Measurements from ENCODE around the gene NEO1. TPM values are rescaled to one million over a fixed set of nuclear protein-coding genes. Genes with fewer than 3 reads are reported as not detected.
A peak's percentile ranks its signal among the peaks of the same experiment; 100 is the strongest.

NEO1 gene
- total and polyA plus RNA-seq, 9 of the 15 experiments (the other 6 are each of a cell fraction or from before 2014, with no cell fraction given): 0.08 to 1.7 (median 0.48) TPM

DNA sequence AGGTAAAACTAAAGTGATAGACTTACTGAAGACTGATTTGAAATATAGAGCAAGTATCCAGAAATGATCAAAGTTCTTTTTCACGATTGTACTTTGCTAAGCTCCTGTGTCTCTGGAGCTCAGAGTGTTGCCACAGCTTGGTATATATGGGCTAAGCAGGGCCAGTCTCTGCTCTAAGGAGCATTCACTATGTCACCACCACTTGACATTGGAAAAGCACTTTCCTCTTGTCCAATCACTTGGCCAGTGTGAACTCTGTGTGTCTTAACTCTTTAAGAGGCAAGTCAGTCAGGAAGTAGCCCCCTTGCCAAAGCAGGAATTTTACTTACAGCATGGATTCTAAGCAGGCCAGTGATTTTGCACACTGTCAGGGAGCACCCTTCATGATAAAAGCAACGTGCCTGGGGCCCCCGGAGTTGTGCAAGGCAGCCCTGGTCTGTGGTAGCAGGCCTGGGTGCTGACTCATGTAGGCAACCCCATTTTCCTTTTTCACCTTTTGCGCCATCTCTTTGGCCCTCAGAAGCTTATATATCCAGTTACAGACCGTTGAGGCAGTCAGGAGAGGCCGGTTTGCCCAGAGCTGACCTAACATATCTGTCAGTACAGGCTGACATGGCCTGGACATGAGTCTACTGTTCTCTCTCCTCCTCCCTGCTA lies 243.5 kb downstream of the NEO1 start:
- H3K9me3 ChIP-seq (replicated peaks; ENCODE audit: control insufficient read depth, insufficient read depth, low read depth, low read length): no peaks in the 10 kb centered on the region
- no peak overlapping the region for H3K9ac ChIP-seq (ENCODE audit: insufficient read depth in 1 of 2, low read depth in 2 of 2, low read length in 2 of 2)
- no TSS peak for BruUV-seq (replicated peaks)
- WGBS (ENCODE audit: insufficient coverage, low coverage, missing lambda C conversion rate): 6% methylated on average over 6 of the region's 6 CpGs
- no peaks in the 10 kb centered on the region for H4K20me1 ChIP-seq (replicated peaks; ENCODE audit: control insufficient read depth, insufficient read depth, low read length)
- DNase-seq (ENCODE audit: extremely low read depth in 1 of 4, low spot score in 3 of 4) (no peak), ATAC-seq (no peak), FAIRE-seq (no peak)
- H3K4me3 ChIP-seq: no peak overlapping the region
- peaks cover 12 to 26% of the 10 kb centered on the region in 2 experiments for H3K27me3 ChIP-seq (ENCODE audit: control insufficient read depth in 2 of 2, insufficient read depth in 2 of 2, low read length in 2 of 2)
- H3K4me2 ChIP-seq (ENCODE audit: insufficient read depth, low read length): no peak overlapping the region
- in situ Hi-C loops (cut with MboI): loop anchor here (5.0 kb wide), 1 partner anchor 397 kb away; no protein-coding TSS in a partner anchor
- H3K9me1 ChIP-seq (ENCODE audit: control insufficient read depth, insufficient read depth, low read length): no peaks in the 10 kb centered on the region
- intact Hi-C loops (cut with micrococcal nuclease): no loop called here
- CTCF ChIA-PET (ENCODE audit: low intra/inter-chr PET ratio): no interaction called here
- no peaks in the 10 kb centered on the region for H3K79me2 ChIP-seq (ENCODE audit: control insufficient read depth, insufficient read depth, low read length)
- no peak overlapping the region for H2AFZ ChIP-seq (ENCODE audit: low read depth, low read length)
- H3K27ac ChIP-seq (ENCODE audit: extremely low read depth, low read depth, low read length): no peak overlapping the region
- POLR2A ChIA-PET: interaction anchor here (0.5 kb wide), 1 partner anchor 337 kb away, joined by 3 read pairs; no protein-coding TSS in a partner anchor
- no peaks in the 10 kb centered on the region for H3K4me1 ChIP-seq (replicated peaks in 1 of 2; ENCODE audit: control insufficient read depth in 2 of 2, insufficient read depth in 2 of 2, low read length in 2 of 2)
- H3K36me3 ChIP-seq (ENCODE audit: control insufficient read depth, insufficient read depth, low read length): no peaks in the 10 kb centered on the region
- TF ChIP-seq NFE2 (IDR thresholded peaks at IDR 0.05; ENCODE audit: low read depth) (peak; percentile 35; the same call in 1 of the 2 replicates), CEBPB (tag; IDR thresholded peaks at IDR 0.05) (peak; percentile 71), ZBTB7A (IDR thresholded peaks at IDR 0.05; ENCODE audit: borderline replicate concordance, control insufficient read depth, low read depth, low read length) (no peak), PPARD (CRISPR knock-in tag; IDR thresholded peaks at IDR 0.05) (no peak), CEBPG (CRISPR knock-in tag; IDR thresholded peaks at IDR 0.05) (no peak), CEBPG (tag; conservative IDR thresholded peaks at IDR 0.05 in 1 of 2, IDR thresholded peaks at IDR 0.05 in 1 of 2) (peak in 1 of 2 experiments; percentile 50; a peak in 1 of 4 replicates), ARNT (IDR thresholded peaks at IDR 0.05) (no peak)
- TF ChIP-seq, protein P1, sequence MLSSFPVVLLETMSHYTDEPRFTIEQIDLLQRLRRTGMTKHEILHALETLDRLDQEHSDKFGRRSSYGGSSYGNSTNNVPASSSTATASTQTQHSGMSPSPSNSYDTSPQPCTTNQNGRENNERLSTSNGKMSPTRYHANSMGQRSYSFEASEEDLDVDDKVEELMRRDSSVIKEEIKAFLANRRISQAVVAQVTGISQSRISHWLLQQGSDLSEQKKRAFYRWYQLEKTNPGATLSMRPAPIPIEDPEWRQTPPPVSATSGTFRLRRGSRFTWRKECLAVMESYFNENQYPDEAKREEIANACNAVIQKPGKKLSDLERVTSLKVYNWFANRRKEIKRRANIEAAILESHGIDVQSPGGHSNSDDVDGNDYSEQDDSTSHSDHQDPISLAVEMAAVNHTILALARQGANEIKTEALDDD (IDR thresholded peaks at IDR 0.05): no peak
